Bronchial epithelial cell (primary cell): Measurements from ENCODE around the gene KRTAP20-1. TPM values are rescaled to one million over a fixed set of nuclear protein-coding genes. Genes with fewer than 3 reads are reported as not detected.

ENCODE experiments used
- DNase-seq: peaks from one replicate; pipeline ENCODE4 v3.0.0-alpha.2; 2010; ENCODE audit warnings: low read depth
- FAIRE-seq: peaks from 2 replicates; lab custom pipeline; 2011; peaks lifted over from hg19 to GRCh38; lab: Jason Lieb, UNC
- H3K27me3 ChIP-seq: 2 replicates; pipeline ENCODE4 v1.5.1; 2011; ENCODE audit warnings: low read length; ENCODE audit not compliant: control insufficient read depth, insufficient read depth
- H3K36me3 ChIP-seq: 2 replicates; pipeline ENCODE4 v1.5.1; 2011; ENCODE audit warnings: low read length; ENCODE audit not compliant: control insufficient read depth, insufficient read depth
- H3K4me3 ChIP-seq: 2 replicates; pipeline ENCODE4 v1.5.1; 2011; ENCODE audit warnings: mild to moderate bottlenecking, low read depth, low read length, control low read depth
- total RNA-seq: library from RNA; depleted of rRNA; stranded (reverse); fragments of >200 nt; gene quantifications from 2 replicates; pipeline ENCODE4 v1.2.1, GENCODE V29; 2014
- TF ChIP-seq, protein P1 (sequence below): IDR thresholded peaks from 2 replicates; pipeline ENCODE4 v1.5.1; 2011; ENCODE audit warnings: mild to moderate bottlenecking, moderate library complexity, low read length, control low read depth, inconsistent platforms; ENCODE audit not compliant: insufficient read depth, severe bottlenecking

The KRTAP20-1 gene, protein sequence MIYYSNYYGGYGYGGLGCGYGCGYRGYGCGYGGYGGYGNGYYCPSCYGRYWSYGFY
- not detected in 2 replicates for total RNA-seq

DNA sequence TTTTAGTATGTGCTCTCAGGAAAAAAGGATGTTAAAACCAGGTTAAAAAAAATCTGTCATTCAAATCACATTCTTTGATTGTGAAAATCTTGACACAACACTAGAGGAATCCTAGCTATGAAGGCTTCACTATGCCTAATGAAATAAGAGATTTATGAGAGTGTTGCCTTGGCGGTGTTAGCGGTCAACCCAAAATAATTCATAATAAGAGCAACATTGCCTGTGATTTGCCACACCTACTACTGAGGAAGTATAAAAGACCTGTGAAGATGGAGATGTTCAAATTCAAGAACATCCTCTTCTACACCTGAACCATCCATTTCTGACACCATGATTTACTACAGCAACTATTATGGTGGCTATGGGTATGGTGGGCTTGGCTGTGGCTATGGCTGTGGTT lies at the start of gene KRTAP20-1:
TSS of gene KRTAP20-1 (plus strand) at position 301 of the 400 bp plus-strand sequence. CDS start at position 331, 30 bp downstream.
- Histone ChIP-seq H3K27me3 (no peaks in the 10 kb centered on the region), H3K36me3 (no peaks in the 10 kb centered on the region), H3K4me3 (no peak within 1 kb of the TSS)
- no peak for FAIRE-seq
- TF ChIP-seq, protein P1, sequence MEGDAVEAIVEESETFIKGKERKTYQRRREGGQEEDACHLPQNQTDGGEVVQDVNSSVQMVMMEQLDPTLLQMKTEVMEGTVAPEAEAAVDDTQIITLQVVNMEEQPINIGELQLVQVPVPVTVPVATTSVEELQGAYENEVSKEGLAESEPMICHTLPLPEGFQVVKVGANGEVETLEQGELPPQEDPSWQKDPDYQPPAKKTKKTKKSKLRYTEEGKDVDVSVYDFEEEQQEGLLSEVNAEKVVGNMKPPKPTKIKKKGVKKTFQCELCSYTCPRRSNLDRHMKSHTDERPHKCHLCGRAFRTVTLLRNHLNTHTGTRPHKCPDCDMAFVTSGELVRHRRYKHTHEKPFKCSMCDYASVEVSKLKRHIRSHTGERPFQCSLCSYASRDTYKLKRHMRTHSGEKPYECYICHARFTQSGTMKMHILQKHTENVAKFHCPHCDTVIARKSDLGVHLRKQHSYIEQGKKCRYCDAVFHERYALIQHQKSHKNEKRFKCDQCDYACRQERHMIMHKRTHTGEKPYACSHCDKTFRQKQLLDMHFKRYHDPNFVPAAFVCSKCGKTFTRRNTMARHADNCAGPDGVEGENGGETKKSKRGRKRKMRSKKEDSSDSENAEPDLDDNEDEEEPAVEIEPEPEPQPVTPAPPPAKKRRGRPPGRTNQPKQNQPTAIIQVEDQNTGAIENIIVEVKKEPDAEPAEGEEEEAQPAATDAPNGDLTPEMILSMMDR = no peak
- no peak for DNase-seq

DNA sequence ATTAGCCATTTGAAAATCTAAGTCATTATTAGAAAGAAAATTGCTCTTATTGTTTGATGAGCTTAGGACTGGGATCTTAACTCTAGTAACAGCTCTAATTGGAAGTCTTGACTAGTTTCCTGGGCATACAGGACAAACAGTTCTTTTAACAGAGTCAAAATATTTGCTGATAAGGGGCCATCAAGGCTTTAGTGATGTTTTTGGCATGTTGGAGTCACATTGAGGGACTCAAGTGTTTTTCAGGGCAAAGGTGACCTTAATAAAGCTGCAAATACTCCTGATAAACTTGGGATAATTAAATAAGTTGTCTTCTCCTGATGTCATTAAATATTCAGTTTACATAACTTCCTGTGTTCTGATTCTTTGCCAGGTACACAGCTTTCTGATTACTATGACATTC lies 48.6 kb upstream of the KRTAP20-1 start:
- no peaks in the 10 kb centered on the region for H3K36me3 ChIP-seq
- TF ChIP-seq, protein P1 = no peak
- FAIRE-seq (no peak), DNase-seq (no peak)
- H3K4me3 ChIP-seq = no peak overlapping the region
- H3K27me3 ChIP-seq = no peaks in the 10 kb centered on the region

DNA sequence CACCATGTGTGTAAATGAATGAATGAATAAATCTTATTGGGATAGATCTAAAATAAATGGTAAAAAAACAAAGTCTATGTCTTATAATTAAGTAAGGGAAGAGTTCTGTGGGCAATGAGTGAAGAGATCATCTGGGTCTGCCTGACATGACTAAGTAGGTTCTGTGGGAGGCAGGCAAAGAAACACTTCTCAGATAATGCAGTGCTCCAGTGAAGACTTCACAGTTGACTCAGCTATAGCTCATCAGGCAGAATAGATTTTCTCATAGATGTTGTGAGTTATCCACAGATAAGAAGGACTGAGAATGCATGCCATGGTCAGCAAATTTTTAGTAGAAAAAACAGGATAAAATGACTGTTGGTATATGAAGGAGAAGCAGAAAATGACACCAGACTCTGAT lies 38.5 kb upstream of the KRTAP20-1 start:
- Histone ChIP-seq H3K36me3 (no peaks in the 10 kb centered on the region), H3K4me3 (no peak overlapping the region), H3K27me3 (no peaks in the 10 kb centered on the region)
- FAIRE-seq = no peak
- TF ChIP-seq, protein P1 = no peak
- DNase-seq = no peak

DNA sequence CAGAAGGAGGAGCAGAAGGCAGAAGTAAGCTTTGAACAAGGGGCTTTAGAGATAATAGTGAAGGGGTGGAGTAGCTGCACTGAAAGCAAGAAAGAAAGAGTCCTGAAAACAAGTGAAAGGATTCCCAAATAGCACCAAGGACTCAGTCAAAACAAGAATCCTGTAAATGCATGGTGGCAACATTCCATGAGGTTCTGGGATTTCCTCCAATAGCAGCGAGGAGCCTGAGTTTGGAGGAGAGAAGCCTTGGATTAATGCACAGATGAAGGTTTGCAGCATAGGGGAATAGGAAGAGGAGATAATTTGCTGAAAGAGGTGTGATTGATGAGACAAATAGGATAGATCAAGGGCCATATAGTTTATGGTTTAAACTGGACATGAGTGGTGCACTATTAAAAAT lies 36.9 kb upstream of the KRTAP20-1 start:
- Histone ChIP-seq H3K36me3 (no peaks in the 10 kb centered on the region), H3K27me3 (no peaks in the 10 kb centered on the region), H3K4me3 (no peak overlapping the region)
- TF ChIP-seq, protein P1 = no peak
- FAIRE-seq (no peak), DNase-seq (no peak)

DNA sequence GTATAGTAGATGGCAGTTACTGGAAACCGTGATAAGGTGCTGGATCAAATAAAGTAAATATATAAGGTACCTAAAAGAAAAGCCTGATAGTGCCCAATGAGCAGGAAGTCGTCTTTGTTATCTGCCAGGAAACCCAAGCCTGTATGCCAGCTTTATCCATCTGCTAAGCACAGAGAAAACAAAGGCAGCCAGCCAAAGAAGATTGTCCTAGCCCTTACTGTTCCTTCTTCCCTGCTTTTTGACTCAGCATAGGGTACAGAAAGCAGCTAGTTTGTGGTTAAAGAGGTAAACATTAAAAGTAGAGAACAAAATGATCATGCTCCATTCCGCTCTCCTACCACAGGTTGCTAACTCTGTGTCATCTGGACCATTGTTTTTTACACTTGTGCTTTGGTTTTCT lies 36.1 kb upstream of the KRTAP20-1 start:
- DNase-seq (no peak), FAIRE-seq (no peak)
- H3K36me3 ChIP-seq = no peaks in the 10 kb centered on the region
- H3K4me3 ChIP-seq = no peak overlapping the region
- TF ChIP-seq, protein P1 = no peak
- no peaks in the 10 kb centered on the region for H3K27me3 ChIP-seq

DNA sequence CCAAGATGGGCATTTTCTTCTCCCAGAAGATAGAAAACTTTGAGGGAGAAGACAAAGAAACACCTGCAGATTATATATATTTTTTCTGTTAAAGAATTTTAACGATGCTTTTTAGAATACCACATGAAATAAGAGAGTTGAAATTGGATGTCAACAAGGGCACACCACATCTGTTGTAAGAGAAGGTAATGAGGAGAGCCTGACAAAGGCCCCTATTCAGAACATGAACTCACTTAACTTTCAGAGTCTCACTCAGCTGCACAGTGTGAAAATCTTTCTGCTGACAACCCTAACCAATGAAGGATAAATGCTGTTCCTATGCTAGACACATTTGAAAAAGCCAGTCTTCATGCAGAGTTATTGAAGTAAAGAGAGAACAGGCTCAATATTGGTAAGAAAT lies 33.4 kb upstream of the KRTAP20-1 start:
- Histone ChIP-seq H3K4me3 (no peak overlapping the region), H3K27me3 (no peaks in the 10 kb centered on the region), H3K36me3 (no peaks in the 10 kb centered on the region)
- TF ChIP-seq, protein P1 = no peak
- DNase-seq (no peak), FAIRE-seq (no peak)
